HCT116 (cell line): ENCODE results near the gene CALML4. TPM values are rescaled to one million over a fixed set of nuclear protein-coding genes. Genes with fewer than 3 reads are reported as not detected.

ENCODE experiments used
- ATAC-seq: fragments of 200-7000 bp; cut with Tn5 transposase; 2 replicates; pipeline ENCODE4 v1.9.1; 2020; ENCODE audit warnings: mild to moderate bottlenecking, moderate library complexity
- BruUV-seq: library from RNA; stranded (reverse); fragments of 400-500 nt; replicated peaks from 2 replicates; lab custom pipeline; 2021; lab: Mats Ljungman, UMichigan
- CTCF ChIA-PET: fragments of 300-600 bp; sonication (Branson Sonifier 250); formaldehyde crosslinking; loops from one replicate; lab custom pipeline; 2021; ENCODE audit warnings: antibody characterized with exemption; lab: Charles Lee
- POLR2A ChIA-PET: fragments of 300-600, 350-600 bp; sonication (Branson Sonifier 250); formaldehyde crosslinking; loops from one replicate; lab custom pipeline; 2021; ENCODE audit warnings: antibody characterized with exemption; lab: Charles Lee
- RAD21 ChIA-PET, 2 experiments: fragments of 300-600 bp; sonication (Branson Sonifier 250); formaldehyde crosslinking; loops; one replicate each; lab custom pipeline; 2023; ENCODE audit warnings: low total read pairs in 2 of 2; ENCODE audit not compliant: uncharacterized antibody in 2 of 2, unreplicated experiment in 2 of 2, low non-redundant PET in 1 of 2; lab: Charles Lee
- DNase-seq: peaks from one replicate; pipeline ENCODE4 v3.0.0-alpha.2; 2010; ENCODE audit warnings: low read depth, low spot score
- H2AFZ ChIP-seq: fragments of 200-600 bp; shearing (Covaris generic), sonication (generic); 2 replicates; pipeline ENCODE4 v1.6.1; 2017; ENCODE audit warnings: low read depth, mixed run types, mixed read lengths, antibody characterized with exemption, low read length; ENCODE audit not compliant: poor library complexity, severe bottlenecking
- H3K27ac ChIP-seq: 2 replicates; pipeline ENCODE4 v1.5.1; 2012; ENCODE audit warnings: low read depth, low read length
- H3K27me3 ChIP-seq: fragments of 200-600 bp; sonication (generic); 2 replicates; pipeline ENCODE4 v1.6.1; 2016; ENCODE audit warnings: mixed run types, low read length, mixed read lengths; ENCODE audit not compliant: insufficient read depth
- H3K36me3 ChIP-seq, 2 experiments: fragments of 200-500 bp in 1 of 2; fragments of 200-600 bp in 1 of 2; sonication (Bioruptor generic) in 1 of 2; sonication (generic) in 1 of 2; 2 replicates each; pipeline versions ENCODE4 v1.5.1 to v1.6.1; 2014 to 2016; ENCODE audit warnings: low read length in 2 of 2, inconsistent platforms in 1 of 2, mixed read lengths in 1 of 2, mixed run types in 1 of 2; ENCODE audit not compliant: insufficient read depth in 2 of 2, control insufficient read depth in 1 of 2
- H3K4me1 ChIP-seq, 2 experiments: fragments of 200-600 bp in 1 of 2; sonication (generic) in 1 of 2; 2 replicates each; pipeline versions ENCODE4 v1.5.1 to v1.6.1; 2012 to 2017; ENCODE audit warnings: low read length in 2 of 2, inconsistent platforms in 1 of 2, mild to moderate bottlenecking in 1 of 2, mixed read lengths in 1 of 2, mixed run types in 1 of 2, moderate library complexity in 1 of 2; ENCODE audit not compliant: insufficient read depth in 2 of 2, control insufficient read depth in 1 of 2
- H3K4me2 ChIP-seq: fragments of 200-600 bp; sonication (generic); 2 replicates; pipeline ENCODE4 v1.6.1; 2017; ENCODE audit warnings: mixed run types, low read length, mixed read lengths
- H3K4me3 ChIP-seq, 2 experiments: fragments of 200-600 bp in 1 of 2; sonication (generic) in 1 of 2; replicated peaks in 1 of 2; 2 replicates each; pipeline ENCODE4 v1.5.1; 2011 to 2016; ENCODE audit warnings: low read length in 2 of 2, control low read depth in 1 of 2, low read depth in 1 of 2, mild to moderate bottlenecking in 1 of 2, mixed read lengths in 1 of 2, mixed run types in 1 of 2
- H3K79me2 ChIP-seq: fragments of 200-600 bp; sonication (generic); 2 replicates; pipeline ENCODE4 v1.6.1; 2017; ENCODE audit warnings: mild to moderate bottlenecking, mixed run types, low read length, moderate library complexity, mixed read lengths; ENCODE audit not compliant: insufficient read depth
- H3K9ac ChIP-seq: fragments of 200-600 bp; sonication (generic); 2 replicates; pipeline ENCODE4 v1.6.1; 2016; ENCODE audit warnings: low read length, mixed read lengths
- H3K9me2 ChIP-seq: fragments of 200-600 bp; sonication (generic), shearing (Covaris generic); 2 replicates; pipeline ENCODE4 v1.6.1; 2017; ENCODE audit warnings: mixed run types, mild to moderate bottlenecking, moderate library complexity; ENCODE audit not compliant: insufficient read depth
- H3K9me3 ChIP-seq, 2 experiments: fragments of 200-500 bp in 1 of 2; fragments of 200-600 bp in 1 of 2; sonication (Bioruptor generic) in 1 of 2; sonication (generic) in 1 of 2; 2 replicates each; pipeline ENCODE4 v1.6.1; 2014 to 2017; ENCODE audit warnings: low read length in 2 of 2, mixed read lengths in 2 of 2, inconsistent platforms in 1 of 2, low read depth in 1 of 2, mild to moderate bottlenecking in 1 of 2, mixed run types in 1 of 2, moderate library complexity in 1 of 2; ENCODE audit not compliant: control insufficient read depth in 1 of 2, insufficient read depth in 1 of 2
- H4K20me1 ChIP-seq: fragments of 200-600 bp; sonication (generic), shearing (Covaris generic); 2 replicates; pipeline ENCODE4 v1.6.1; 2017; ENCODE audit warnings: mixed run types, mild to moderate bottlenecking, moderate library complexity; ENCODE audit not compliant: insufficient read depth
- ATF3 ChIP-seq: IDR thresholded peaks from 2 replicates; pipeline ENCODE4 v1.6.1; 2012
- CBX3 ChIP-seq: IDR thresholded peaks from 2 replicates; pipeline ENCODE4 v1.6.1; 2012; ENCODE audit warnings: low read depth
- CEBPB ChIP-seq: IDR thresholded peaks from 2 replicates; pipeline ENCODE4 v1.6.1; 2012; ENCODE audit warnings: low read depth
- EZH2 ChIP-seq: fragments of 200-600 bp; sonication (generic); IDR thresholded peaks from 2 replicates; pipeline ENCODE4 v1.6.1; 2017; ENCODE audit warnings: antibody characterized with exemption, mixed run types
- EZH2phosphoT487 ChIP-seq: fragments of 200-600 bp; IDR thresholded peaks from 2 replicates; pipeline ENCODE4 v1.6.1; 2018; ENCODE audit warnings: antibody characterized with exemption, borderline replicate concordance
- FOSL1 ChIP-seq: IDR thresholded peaks from 2 replicates; pipeline ENCODE4 v1.6.1; 2012; ENCODE audit warnings: low read depth
- SIN3A ChIP-seq: IDR thresholded peaks from 2 replicates; pipeline ENCODE4 v1.6.1; 2012; ENCODE audit warnings: low read depth
- SP1 ChIP-seq: IDR thresholded peaks from 2 replicates; pipeline ENCODE4 v1.6.1; 2012; ENCODE audit warnings: low read depth
- SRF ChIP-seq: IDR thresholded peaks from 2 replicates; pipeline ENCODE4 v1.6.1; 2012; ENCODE audit warnings: low read depth
- YY1 ChIP-seq: IDR thresholded peaks from 2 replicates; pipeline ENCODE4 v1.6.1; 2011; ENCODE audit warnings: low read length, low read depth, moderate library complexity, mild to moderate bottlenecking; ENCODE audit not compliant: insufficient replicate concordance; ENCODE audit errors: extremely low read depth
- ZBTB33 ChIP-seq: IDR thresholded peaks from 2 replicates; pipeline ENCODE4 v1.6.1; 2011; ENCODE audit warnings: mild to moderate bottlenecking, low read length, moderate library complexity; ENCODE audit not compliant: insufficient replicate concordance; ENCODE audit errors: extremely low read depth
- ZNF274 ChIP-seq: fragments of 200-500 bp; sonication (Bioruptor generic); IDR thresholded peaks from 2 replicates; pipeline ENCODE4 v1.6.1; 2014; ENCODE audit warnings: mild to moderate bottlenecking, low read depth, low read length, inconsistent platforms
- intact Hi-C: fragments of 100-400 bp; cut with micrococcal nuclease; formaldehyde crosslinking; loops from 2 replicates; pipeline ENCODE4 v1.10.0; 2022
- total RNA-seq: library from RNA; stranded (reverse); gene quantifications from one replicate; pipeline ENCODE4 v1.2.1, GENCODE V29; 2021; ENCODE audit not compliant: unreplicated experiment

CALML4 gene
- total RNA-seq, 1 experiment from 2014 or later = 8.5 TPM

DNA sequence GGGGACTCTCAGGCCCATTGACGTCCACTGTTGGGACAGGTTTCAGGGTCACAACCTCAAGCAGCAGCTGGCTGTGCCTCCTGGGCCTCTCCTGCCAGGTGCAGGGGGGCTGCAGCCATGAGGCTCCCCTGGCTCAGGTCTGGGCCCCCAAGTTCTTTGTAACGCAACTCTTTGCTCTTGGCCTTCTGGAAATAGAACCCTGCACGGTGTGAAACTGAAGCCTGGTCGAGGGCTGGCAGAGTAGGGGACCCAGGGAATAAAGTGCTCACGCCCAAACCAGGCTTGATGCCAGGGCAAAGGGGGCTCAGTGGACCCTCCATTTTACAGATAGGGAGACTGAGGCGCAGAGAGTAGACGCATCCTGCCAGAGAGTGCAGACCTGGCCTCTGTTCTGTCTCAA lies 771 bp downstream of the CALML4 start:
- RAD21 ChIA-PET = no interaction called here
- peaks cover 6 to 20% of the 10 kb centered on the region in 2 experiments; a peak in 3 of 4 replicates for H3K4me1 ChIP-seq
- no peak overlapping the region for H3K27ac ChIP-seq

GRCh38 chr15:68203956-68204355 lies 1.2 kb downstream of the CALML4 start:
- H3K36me3 ChIP-seq = no peaks in the 10 kb centered on the region; a peak in 1 of 4 replicates
- no peaks in the 10 kb centered on the region for H4K20me1 ChIP-seq
- TF ChIP-seq FOSL1 (no peak), SP1 (no peak), ATF3 (no peak)
- no peak overlapping the region for H3K4me2 ChIP-seq
- ChIA-PET CTCF (no interaction called here), POLR2A (no interaction called here), RAD21 (no interaction called here)
- H3K9ac ChIP-seq = no peak overlapping the region
- DNase-seq (no peak), ATAC-seq (no peak)
- intact Hi-C loops = no loop called here
- no peaks in the 10 kb centered on the region for H3K9me3 ChIP-seq
- H3K4me1 ChIP-seq = peaks cover 6 to 20% of the 10 kb centered on the region in 2 experiments; a peak in 3 of 4 replicates
- H3K27ac ChIP-seq = no peak overlapping the region
- H3K27me3 ChIP-seq = no peaks in the 10 kb centered on the region
- no TSS peak for BruUV-seq
- H3K4me3 ChIP-seq = no peak overlapping the region
- H3K9me2 ChIP-seq = no peaks in the 10 kb centered on the region
- H2AFZ ChIP-seq = no peak overlapping the region
- peaks cover 28% of the 10 kb centered on the region; the same call in 1 of the 2 replicates for H3K79me2 ChIP-seq

More for the DNA sequence above, 771 bp downstream of the CALML4 start:
- Histone ChIP-seq H3K79me2 (peaks cover 32% of the 10 kb centered on the region; the same call in 1 of the 2 replicates), H4K20me1 (no peaks in the 10 kb centered on the region), H3K36me3 (no peaks in the 10 kb centered on the region; a peak in 1 of 4 replicates), H3K27me3 (no peaks in the 10 kb centered on the region), H2AFZ (no peak overlapping the region), H3K9me3 (no peaks in the 10 kb centered on the region), H3K4me3 (no peak overlapping the region), H3K9me2 (no peaks in the 10 kb centered on the region), H3K9ac (no peak overlapping the region), H3K4me2 (no peak overlapping the region)
- TF ChIP-seq EZH2 (no peak), CEBPB (no peak), EZH2phosphoT487 (no peak), ZNF274 (no peak), ZBTB33 (no peak), CBX3 (no peak), YY1 (no peak), SRF (no peak), SIN3A (no peak)
- CTCF ChIA-PET = no interaction called here
- POLR2A ChIA-PET = no interaction called here
- DNase-seq (no peak), ATAC-seq (no peak)
- intact Hi-C loops = no loop called here
- BruUV-seq = no TSS peak
